ENCODE results near the gene ZSWIM9.
A peak's percentile ranks its signal among the peaks of the same experiment; 100 is the strongest.

ZSWIM9 gene

DNA sequence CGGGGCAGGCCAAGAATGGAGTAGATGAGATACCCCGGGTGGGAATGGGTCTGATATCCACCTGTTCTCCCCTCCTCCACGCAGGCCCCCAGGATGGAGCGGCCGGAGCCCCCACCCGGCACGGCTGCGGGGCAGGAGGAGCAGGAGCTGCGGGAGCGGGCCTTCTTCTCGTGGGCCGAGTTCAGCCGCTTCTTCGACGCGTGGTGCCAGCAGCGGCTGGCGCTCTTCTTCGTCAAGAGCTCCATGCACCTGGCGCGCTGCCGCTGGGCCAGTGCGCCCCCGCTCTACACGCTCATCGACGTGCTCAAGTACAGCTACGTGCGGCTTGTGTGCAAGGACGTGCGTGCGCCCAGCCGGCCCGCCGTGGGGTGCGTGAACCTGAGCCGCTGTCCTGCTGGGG, 1.2 kb downstream of the ZSWIM9 start:
- no peak overlapping the region for H3K27ac ChIP-seq
- no peak for DNase-seq (ENCODE audit: low read depth, low spot score)

DNA sequence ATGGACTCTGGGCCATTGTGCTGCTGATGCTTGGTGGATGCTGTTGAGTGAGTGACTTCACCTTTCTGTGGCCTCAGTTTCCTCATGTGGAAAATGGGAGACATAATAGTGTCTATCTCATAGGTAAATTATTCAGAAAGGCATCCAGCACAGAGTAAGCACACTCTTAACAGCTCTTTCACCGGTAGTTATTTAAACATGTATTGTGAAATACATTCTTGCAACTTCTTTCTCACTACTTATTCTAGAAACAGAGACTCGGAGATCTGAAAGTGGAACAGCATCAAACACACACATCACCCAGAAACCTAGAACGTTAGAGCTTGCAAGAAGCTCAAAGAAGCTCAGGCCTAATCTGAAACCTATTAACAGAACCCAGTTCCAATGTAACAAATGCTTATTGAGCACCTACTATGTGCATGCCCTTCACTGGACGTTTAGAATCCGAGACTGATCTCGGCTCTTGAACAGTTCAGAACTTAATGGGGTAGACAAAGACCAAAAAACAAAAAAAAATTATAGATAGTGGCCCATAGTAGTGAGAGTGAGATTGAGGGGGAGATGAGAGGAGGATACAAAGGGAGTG, 4.1 kb downstream of the ZSWIM9 start:
- no peak overlapping the region for H3K27ac ChIP-seq
- no peak for DNase-seq (ENCODE audit: low read depth, low spot score)

DNA sequence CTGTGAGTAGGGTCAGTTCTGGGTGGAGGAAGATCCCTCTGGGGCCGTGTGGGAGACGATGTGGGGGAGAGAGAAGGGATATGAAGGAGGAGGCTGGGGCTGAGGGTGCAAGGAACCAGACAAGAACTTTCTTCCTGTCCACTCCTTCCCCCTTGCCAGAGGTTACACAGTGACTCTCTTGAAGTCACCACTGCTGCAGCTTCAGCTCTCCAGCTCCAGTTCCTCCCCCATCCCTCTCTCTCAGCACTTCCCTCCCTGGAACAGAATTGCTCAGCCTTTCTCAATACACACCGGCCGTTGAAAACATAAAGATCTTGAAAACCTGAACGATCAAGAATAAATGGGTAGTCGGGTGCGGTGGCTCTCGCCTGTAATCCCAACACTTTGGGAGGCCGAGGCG, 5.1 kb downstream of the ZSWIM9 start:
- no peak for DNase-seq (ENCODE audit: low read depth, low spot score)
- no peak overlapping the region for H3K27ac ChIP-seq

DNA sequence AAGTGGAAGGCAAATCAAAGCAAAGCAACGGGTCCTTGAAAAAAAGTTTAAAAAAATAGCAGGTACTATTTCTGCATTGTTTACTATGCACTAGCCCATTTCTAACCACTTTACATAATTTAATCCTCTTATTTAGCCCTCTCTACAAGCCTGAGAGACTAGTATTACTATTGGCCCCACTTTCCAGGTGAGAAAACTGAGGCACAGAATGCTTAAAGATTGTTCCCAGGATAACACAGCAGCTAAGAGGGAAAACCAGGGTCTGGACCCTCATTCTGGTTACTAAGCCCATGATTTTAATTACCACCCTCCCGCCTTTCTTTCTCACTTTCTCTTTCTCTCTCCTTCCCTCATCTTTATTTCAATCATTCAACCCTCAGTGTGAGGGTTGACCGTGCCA, 5.7 kb downstream of the ZSWIM9 start:
- DNase-seq (ENCODE audit: low read depth, low spot score) = no peak

DNA sequence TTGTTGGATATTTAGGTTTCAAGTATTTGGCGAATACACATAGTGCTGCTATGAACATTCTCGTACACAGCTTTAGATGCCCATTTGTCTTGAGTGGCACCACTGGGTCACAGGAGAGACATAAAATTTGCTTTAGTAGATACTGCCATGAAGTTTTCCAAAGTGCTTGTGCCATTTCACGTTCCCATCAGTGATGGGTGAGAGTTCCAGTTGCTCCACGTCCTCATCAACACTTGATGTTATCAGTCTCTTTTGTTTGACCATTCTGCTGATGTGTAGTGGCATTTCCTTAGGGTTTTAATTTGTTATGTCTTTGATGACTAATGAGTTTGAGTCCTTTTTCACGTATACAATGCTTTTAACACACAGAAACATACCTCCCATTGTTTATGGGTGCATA, 11.0 kb downstream of the ZSWIM9 start:
- H3K27ac ChIP-seq = no peak overlapping the region
- no peak for DNase-seq (ENCODE audit: low read depth, low spot score)

More for the DNA sequence above, 5.7 kb downstream of the ZSWIM9 start:
- H3K27ac ChIP-seq = no peak overlapping the region

DNA sequence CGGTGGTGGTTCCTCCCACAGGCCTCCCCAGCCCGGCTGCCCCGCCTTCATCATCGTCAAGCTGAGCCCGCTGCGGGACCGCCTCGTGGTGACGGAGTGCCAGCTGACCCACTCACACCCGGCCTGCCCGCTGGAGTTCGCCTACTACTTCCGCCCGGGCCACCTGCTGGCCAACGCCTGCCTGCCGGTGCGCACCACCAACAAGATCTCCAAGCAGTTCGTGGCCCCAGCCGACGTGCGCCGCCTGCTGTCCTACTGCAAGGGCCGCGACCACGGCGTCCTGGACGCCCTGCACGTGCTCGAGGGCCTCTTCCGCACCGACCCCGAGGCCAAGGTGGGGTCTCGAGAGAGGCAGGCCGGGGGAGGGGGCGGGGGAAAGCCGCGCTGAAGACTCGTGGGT, 12.0 kb downstream of the ZSWIM9 start:
- DNase-seq (ENCODE audit: low read depth, low spot score) = no peak
- H3K27ac ChIP-seq = no peak overlapping the region

DNA sequence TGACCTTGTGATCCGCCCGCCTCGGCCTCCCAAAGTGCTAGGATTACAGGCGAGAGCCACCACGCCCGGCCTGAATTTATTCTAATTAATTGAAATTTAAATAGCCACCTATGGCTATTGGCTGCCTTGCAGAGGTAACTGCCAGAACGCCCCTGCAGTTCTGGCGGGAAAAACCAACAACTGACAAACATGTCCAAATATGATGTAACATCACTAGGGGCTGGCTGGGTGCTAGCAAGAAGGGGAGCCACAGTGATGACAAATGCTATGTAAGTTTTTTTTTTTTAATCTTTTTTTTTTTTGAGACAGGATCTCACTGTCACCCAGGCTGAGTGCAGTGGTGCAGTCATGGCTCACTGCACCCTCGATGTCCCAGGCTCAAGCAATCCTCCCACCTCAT, 12.9 kb downstream of the ZSWIM9 start:
- no peak for DNase-seq (ENCODE audit: low read depth, low spot score)
- no peak overlapping the region for H3K27ac ChIP-seq

DNA sequence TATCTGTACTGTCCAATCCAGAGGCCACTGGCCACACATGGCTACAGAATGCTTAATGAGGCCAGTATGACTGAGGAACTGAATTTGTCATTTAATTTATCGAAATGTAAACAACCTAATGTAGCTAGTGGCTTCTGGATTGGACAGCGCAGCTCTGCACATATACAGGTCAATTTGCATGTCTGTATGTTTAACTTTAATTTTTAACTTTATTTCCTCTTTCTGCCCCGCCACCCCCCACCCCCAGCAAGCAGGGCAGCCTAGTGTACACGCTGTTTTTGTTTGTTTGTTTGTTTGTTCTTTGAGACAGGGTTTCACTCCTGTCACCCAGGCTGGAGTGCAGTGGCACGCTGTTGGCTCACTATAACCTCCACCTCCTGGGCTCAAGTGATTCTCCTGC, 15.5 kb downstream of the ZSWIM9 start:
- no peak overlapping the region for H3K27ac ChIP-seq
- DNase-seq (ENCODE audit: low read depth, low spot score) = no peak

DNA sequence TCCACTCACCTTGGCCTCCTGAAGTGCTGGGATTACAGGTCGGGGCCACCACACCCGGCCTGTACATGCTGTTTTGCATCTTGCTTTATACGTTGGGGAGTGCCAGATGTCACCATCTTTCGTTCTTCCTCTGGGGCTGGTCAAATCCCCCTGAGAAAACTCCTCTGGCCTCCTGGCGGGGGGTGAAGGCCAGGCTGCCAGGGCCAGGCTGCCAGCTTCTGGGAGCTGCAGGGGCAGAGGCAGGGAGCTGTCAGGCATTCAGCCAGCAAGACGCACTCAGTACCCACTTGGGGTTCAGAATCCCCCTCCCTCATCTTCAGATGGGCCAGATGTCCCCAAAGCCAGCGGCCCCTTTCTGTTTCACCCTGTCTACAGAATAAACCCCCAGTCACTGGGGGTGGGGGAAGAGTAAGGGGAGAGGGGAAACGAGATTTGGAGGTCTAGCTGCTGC, 16.1 kb downstream of the ZSWIM9 start:
- no peak for DNase-seq (ENCODE audit: low read depth, low spot score)
- no peak overlapping the region for H3K27ac ChIP-seq

DNA sequence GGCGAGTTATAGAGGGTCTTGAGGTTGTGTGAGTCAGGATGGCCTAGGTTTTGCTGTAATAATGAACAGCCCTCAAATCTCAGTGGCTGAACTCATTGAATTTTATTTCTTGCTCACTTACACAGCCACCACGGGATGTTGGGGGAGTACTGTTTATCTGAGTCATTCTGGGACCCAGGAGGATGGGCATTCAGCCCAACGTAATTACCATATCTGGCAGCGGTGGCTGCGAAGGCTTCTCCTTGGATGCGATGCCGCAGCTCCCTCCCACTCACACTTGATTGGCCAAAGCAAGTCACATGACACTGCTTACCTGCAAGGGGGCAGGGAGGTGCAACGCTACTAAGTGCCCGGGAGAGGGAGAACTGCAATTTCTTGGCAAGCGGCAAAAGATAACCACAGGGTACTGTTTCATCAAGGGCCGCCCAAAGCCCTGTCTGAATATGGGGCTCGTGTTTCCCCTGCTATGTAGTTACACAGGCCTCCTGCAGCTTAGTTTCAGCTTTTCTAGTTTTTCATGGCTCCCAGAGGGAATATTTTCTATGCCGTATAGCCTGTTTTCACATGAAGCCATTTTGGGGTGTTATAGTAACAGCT, 19.9 kb downstream of the ZSWIM9 start:
- DNase-seq (ENCODE audit: low read depth, low spot score) = peak; percentile 37
- H3K27ac ChIP-seq = no peak overlapping the region

DNA sequence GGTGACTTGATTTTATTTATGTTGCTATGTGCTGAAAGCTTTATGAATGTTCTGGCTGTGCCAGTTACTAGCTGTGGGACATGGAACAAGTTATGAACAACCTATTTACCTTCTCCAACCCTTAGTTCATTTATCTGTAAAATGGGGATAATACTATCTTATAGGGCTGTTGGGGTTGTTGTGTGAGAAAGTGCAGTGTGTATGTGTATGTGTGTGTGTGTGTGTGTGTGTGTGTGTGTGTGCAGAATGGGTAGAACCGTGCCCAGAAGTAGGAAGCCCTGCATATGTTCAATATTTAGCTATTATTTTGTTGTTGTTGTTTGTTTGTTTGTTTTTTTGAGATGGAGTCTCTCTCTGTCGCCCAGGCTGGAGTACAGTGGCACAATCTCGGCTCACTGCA, 20.4 kb downstream of the ZSWIM9 start:
- no peak for DNase-seq (ENCODE audit: low read depth, low spot score)
- H3K27ac ChIP-seq = no peak overlapping the region

DNA sequence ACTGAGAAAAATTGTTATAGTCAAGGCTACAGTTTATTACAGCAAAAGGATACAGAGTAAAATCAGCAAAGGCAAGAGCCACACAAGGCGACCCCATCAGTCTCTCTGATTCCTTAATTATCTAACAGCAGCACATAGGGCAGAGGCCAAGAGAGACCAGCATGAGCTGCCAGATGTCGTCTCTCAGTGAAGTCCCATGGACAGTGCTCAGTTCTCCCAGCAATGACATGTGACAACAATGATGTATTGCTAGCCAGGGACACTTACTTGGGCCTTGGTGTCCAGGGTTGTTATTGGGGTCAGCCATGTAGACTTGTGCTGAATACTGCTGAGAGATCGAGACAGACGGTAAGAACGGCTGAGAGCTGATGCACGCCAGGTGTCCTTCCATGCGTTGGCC, 22.3 kb downstream of the ZSWIM9 start:
- DNase-seq (ENCODE audit: low read depth, low spot score) = no peak
- H3K27ac ChIP-seq = no peak overlapping the region

DNA sequence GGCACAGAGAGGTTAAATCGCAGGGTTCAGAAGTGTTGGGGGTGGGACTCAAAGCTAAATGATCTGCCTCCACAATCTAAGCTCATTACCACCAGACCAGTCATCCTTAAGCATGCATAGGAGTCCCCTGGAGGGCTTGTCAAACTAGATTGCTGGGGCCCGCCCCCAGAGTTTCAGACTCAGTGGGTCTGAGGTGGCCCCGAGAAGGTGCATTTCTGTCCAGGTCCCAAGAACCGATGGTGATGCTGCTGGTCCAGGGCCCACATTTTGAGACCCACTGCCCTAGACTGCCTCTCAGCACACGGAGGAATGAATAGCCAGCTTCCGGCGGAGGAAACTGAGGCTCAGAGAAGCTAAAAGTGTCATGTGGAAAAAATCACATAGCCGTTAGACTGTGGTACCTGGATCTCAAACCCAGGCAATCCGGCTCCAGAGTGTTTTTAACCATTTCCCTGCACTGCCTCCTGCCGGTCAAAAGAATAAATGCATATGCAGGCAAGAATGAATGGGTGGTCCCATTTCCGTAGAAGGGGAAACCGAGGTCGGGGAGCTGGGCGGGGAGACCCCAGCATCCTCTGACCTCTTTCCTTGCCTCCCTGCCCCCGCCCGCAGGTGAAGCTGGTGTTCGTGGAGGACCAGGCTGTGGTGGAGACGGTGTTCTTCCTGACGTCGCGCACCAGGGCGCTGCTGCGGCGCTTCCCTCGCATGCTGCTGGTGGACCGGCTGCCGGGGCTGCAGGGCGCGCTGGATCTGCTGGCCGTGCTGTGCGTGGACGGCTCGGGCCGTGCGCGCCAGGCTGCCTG, 23.8 kb downstream of the ZSWIM9 start:
- DNase-seq (ENCODE audit: low read depth, low spot score) = no peak
- H3K27ac ChIP-seq = no peak overlapping the region

DNA sequence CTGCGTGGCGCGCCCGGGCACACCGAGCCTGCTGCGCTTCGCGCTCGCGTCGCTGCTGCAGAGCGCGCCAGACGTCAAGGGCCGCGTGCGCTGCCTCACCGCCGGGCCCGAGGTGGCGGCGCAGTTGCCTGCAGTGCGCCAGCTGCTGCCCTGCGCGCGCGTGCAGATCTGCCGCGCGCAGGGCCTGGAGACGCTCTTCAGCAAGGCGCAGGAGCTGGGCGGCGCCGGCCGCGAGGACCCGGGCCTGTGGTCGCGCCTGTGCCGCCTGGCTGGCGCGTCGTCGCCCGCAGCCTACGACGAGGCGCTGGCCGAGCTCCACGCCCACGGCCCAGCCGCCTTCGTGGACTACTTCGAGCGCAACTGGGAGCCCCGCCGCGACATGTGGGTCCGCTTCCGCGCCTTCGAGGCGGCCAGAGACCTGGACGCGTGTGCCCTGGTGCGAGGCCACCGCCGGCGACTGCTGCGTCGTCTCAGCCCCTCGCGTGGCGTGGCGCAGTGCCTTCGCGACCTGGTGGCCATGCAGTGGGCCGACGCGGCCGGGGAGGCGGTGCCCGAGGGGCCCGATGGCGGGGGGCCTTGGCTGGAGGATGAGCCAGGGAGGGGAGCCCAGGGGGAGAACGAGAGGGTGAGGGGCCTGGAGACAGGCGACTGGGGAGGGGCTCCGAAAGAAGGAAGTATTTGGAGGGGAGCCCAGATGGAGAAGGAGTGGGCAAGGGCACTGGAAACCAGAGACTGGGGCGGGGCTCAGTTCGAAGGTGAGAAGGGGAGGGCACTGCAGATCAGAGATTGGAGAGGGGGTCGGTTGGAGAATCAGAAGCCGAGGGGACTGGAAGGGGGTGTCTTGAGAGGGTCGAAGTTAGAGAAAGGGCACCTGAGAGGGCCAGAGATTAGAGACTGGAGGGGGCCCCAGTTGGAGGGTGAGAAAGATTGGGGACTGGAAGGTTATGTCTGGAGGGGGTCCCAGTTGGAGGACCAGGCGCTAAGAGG, 24.7 kb downstream of the ZSWIM9 start:
- DNase-seq (ENCODE audit: low read depth, low spot score) = no peak
- no peak overlapping the region for H3K27ac ChIP-seq

DNA sequence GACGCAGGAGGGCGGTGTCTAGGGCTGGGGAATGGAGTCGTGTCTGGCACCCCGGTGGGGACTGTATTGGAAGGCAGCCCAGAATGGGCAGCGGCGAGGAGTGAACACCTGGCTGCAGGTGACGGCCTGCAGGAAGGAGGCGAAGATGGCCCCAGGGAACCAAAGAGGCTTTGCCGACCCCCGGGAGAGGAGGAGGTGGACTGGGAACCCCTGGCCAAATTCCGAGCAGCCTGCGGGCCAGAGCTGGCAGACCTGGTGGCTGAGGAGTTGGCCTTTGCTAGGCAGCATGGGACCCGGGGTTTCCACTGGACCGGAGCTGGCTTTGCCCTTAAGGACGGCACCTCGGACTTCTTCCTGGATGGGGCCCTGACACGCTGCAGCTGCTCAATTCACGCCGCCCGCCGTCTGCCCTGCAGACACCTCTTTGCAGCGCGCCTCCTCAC, 25.9 kb downstream of the ZSWIM9 start:
- no peak overlapping the region for H3K27ac ChIP-seq
- no peak for DNase-seq (ENCODE audit: low read depth, low spot score)

DNA sequence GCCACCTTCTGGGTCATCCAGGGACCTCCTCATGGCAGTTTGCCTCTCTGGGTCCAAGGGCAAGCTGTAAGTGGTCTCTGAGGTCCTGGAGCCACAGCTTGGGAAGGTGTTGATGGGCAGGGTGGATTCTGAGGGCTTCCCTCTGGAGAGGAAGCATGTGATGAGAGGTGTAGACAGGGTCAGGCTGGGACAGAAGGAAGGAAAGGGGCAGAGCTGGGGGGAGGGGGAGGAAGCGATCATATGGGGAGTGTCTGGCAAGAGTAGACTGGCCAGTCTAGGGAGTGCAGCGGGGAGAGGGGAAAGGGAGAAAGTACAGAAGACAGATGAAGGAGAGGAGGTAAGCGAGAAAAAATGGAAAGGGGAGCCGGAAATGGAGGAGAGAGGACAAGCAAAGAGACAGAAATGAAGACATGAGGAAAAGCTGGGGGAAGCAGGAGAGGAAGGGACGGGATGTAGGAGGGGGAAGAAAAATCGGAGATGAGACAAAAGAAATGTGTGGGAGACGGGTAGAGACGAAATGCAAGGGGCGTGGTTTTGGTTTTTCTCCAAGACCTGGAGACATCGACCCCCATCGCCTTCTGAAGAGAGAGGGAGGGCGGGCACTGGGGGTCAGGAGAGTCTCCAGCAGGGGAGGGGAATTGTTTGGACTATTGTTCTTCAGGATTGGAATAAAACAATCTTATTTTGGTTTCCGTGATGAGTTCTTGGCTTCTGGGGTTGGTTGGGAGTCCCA, 26.6 kb downstream of the ZSWIM9 start:
- no peak overlapping the region for H3K27ac ChIP-seq
- DNase-seq (ENCODE audit: low read depth, low spot score) = no peak

DNA sequence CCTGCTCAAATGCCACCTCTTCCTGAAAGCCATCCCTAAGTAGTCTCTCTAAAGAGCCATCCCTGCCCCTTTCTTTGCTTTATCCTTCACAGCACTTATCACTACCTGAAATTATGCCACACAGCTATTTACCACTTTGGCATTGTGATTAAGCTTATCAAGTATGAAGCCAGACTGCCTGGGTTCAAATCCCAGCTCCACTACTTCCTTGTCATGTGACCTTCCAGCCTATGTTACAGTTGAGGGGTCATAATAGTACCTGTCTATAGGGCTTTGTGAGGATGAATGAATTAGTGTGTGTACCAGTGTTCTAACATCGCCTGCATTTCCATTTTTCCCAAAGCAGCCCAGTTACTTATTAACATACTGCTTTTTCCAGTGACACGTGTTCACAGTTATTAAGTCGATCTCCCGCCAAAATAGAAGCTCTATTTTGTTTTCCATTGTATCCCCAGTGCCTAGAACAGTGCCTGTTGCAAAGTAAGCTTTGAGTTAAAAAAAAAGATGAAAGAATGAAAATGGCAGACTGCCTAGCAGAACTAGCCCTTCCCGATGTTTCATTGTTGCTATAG, 32.8 kb downstream of the ZSWIM9 start:
- no peak for DNase-seq (ENCODE audit: low read depth, low spot score)

DNA sequence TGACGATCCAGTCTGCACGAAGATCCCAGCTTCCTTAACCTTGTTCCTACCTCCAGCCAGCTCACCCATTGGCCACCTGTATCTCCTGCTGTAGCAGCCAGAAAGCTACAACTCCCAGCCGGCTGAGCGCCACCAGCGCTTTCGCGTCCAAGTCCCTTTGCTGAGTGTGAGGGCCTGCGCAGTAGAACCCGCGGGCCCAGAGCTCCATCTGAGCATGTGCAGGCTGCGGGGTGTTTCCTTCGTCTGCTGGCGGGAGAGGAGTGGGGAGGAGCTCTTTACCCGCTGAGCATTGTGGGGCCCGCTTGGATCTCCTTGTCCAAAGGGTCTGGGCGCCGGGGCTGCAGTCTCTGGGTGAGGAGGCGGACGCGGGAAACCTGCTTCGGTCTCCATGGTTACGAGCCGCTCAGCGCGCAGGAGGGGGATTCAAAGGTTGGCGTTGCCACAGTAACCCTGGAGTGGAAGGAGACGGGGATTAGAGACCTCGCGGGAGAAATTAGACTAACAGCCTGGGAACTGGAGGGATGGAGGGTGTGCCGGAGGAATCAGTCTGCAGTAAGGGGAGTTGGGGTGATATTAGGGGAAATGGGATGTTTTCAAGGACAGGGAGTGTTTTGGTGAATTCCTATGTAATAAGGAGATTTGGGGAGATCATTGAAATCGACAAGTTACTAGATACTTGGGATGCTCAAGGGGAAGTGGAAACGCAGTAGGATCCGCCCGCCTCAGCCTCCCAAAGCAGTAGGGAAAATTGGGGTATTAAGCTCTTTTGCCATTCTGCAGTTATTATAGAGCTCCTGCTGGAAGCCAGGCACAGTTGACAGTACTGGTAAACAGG, 33.5 kb downstream of the ZSWIM9 start:
- peak overlapping the region; percentile 31 for H3K27ac ChIP-seq
- DNase-seq (ENCODE audit: low read depth, low spot score) = peak; percentile 90

More for the DNA sequence above, 32.8 kb downstream of the ZSWIM9 start:
- H3K27ac ChIP-seq = peak overlapping the region; percentile 31
